Esophagus (tissue), 2 donors: ENCODE data around the gene KDM2A. TPM values are rescaled to one million over a fixed set of nuclear protein-coding genes. Genes with fewer than 3 reads are reported as not detected.

ENCODE experiments used
- H3K27ac ChIP-seq, 2 donors: one replicate each; pipeline ENCODE4 v1.5.1; 2013; ENCODE audit warnings: low read depth in 2 of 2, mild to moderate bottlenecking in 2 of 2, inconsistent platforms in 1 of 2, low read length in 1 of 2, moderate library complexity in 1 of 2
- H3K27me3 ChIP-seq, 2 donors: one replicate each; pipeline ENCODE4 v1.6.1; 2013; ENCODE audit warnings: low read length in 2 of 2, control low read depth in 1 of 2, mild to moderate bottlenecking in 1 of 2; ENCODE audit not compliant: insufficient read depth in 2 of 2, control insufficient read depth in 1 of 2
- H3K36me3 ChIP-seq, 2 donors: one replicate each; pipeline ENCODE4 v1.6.1; 2013; ENCODE audit warnings: low read length in 1 of 2; ENCODE audit not compliant: control insufficient read depth in 2 of 2, insufficient read depth in 2 of 2
- H3K4me1 ChIP-seq, 2 donors: one replicate each; pipeline ENCODE4 v1.6.1; 2013; ENCODE audit warnings: low read length in 1 of 2; ENCODE audit not compliant: control insufficient read depth in 2 of 2, insufficient read depth in 2 of 2
- H3K4me3 ChIP-seq, 2 donors: one replicate each; pipeline ENCODE4 v1.5.1; 2013; ENCODE audit warnings: low read length in 2 of 2, mild to moderate bottlenecking in 2 of 2, low read depth in 1 of 2, moderate library complexity in 1 of 2
- H3K9me3 ChIP-seq, 2 donors: one replicate each; pipeline ENCODE4 v1.6.1; 2013; ENCODE audit warnings: mild to moderate bottlenecking in 2 of 2, low read depth in 1 of 2, low read length in 1 of 2, moderate library complexity in 1 of 2; ENCODE audit not compliant: control insufficient read depth in 2 of 2, insufficient read depth in 1 of 2
- WGBS, 2 donors: extraction: QIAGEN DNeasy Blood & Tissue Kit; methylation state at CpG; one replicate each; pipeline ENCODE4 v1.1.7; 2013; 5-methylcytosine and 5-hydroxymethylcytosine counted together
- polyA plus RNA-seq, 2 donors: library from polyadenylated mRNA; stranded (reverse); fragments of 200-250 nt; gene quantifications; one replicate each; pipeline ENCODE4 v1.2.3, GENCODE V29; 2013
- donor health status: healthy with polysubstance abuse.
- donor health status: Bipolar disorder and iron deficiency.

Gene KDM2A
- polyA plus RNA-seq, 2 donors: 36.8 to 54.9 TPM

DNA sequence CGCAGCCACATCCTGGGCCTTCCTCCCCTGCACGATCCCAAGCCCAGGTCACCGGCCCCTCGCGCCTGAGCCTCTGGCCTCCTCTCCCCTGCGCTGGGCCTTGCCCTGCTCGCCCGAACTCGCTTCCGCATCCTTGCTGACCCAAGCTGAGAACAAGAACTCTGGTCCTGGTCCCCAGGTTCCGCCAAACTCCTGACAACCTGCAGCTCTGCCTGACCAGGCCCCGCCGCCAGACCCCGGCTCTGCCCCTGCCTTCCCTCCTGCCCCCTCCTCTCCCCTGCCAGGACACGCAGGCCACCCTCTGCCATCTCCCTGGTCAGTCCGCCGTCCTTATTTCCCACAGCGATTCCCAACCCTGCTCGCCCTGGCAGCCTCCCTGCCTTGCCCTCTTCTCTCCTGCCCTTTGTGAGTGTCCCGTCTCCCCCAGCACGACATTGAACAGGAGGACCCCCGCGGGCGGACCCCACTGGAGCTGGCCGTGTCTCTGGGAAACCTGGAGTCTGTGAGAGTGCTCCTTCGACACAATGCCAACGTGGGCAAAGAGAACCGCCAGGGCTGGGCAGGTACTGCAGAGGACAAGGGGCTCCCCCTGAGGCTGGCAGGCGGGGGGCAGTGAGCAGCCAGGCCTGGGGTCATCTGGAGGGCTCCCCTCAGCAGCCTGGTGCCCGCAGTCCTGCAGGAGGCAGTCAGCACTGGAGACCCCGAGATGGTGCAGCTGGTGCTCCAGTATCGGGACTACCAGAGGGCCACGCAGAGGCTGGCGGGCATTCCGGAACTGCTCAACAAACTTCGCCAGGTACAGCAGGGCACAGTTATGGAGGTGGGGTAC is 170.8 kb downstream of the KDM2A start:
- Histone ChIP-seq H3K4me1 (peaks cover 15 to 40% of the 10 kb centered on the region in 2 donors), H3K27me3 (no peaks in the 10 kb centered on the region), H3K9me3 (no peaks in the 10 kb centered on the region), H3K4me3 (peak overlapping the region; percentile 65 to 79), H3K27ac (peak overlapping the region; percentile 95 to 97), H3K36me3 (peaks cover 7 to 30% of the 10 kb centered on the region in 2 donors)
- WGBS, 2 donors: 22 to 29% methylated on average over 28 to 36 of the region's 36 CpGs

DNA sequence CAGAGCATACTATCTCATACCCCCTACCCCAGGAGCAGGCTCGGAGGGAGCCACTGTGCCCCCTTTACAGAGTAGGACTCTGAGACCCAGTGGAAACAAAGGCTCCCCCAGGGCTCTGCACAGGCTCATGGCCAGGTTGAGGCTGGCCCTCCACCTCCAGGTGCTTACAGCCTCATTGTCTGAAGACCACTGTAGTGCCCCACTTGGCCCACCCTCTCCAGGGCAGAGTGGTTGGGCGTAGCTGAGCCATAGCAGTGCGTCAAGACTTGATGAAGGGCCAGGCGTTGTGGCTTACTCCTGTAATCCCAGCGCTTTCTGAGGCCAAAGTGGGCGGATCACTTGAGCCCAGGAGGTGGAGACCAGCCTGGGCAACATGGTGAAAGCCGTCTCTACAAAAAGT is 171.7 kb downstream of the KDM2A start:
- WGBS, 2 donors: 45 to 47% methylated on average over 7 of the region's 7 CpGs
- Histone ChIP-seq H3K4me1 (peaks cover 15 to 40% of the 10 kb centered on the region in 2 donors), H3K36me3 (peaks cover 3 to 22% of the 10 kb centered on the region in 2 donors)

DNA sequence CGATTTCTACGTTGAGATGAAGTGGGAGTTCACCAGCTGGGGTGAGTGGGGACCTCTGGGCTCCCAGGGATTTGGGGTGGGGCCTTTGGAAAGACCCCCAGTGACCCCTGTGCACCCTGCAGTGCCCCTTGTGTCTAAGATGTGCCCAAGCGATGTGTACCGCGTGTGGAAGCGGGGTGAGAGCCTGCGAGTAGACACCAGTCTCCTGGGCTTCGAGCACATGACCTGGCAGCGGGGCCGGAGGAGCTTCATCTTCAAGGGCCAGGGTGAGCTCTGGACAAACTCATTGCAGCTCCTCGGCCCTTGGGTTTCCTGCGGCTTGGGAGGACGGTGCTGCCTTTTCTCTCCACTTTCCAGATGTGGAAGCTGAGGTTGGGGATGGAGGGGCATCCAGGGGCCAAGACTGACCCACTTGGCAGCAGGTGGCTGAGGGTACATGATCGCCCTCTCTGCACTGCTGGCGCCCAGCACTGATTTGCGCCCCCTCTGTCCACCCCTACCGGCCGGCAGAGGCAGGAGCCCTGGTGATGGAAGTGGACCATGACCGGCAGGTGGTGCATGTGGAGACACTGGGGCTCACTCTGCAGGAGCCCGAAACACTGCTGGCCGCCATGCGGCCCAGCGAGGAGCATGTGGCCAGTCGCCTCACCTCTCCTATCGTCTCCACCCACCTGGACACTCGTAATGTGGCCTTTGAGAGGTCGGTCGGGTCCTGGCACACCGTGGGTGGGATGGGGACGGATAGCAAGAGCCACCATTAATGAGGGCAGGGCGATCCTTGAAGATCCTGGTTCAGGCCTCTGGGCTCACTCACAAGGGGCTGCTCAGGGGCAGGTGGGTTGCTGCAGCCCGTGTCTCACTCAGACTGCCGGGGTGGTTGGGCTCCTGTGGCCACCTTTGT is 172.7 kb downstream of the KDM2A start:
- Histone ChIP-seq H3K27ac (peak overlapping the region; percentile 38 to 51), H3K4me1 (peaks cover 15 to 37% of the 10 kb centered on the region in 2 donors), H3K36me3 (peaks cover 3 to 14% of the 10 kb centered on the region in 2 donors), H3K9me3 (no peaks in the 10 kb centered on the region), H3K27me3 (no peaks in the 10 kb centered on the region), H3K4me3 (no peak overlapping the region)
- WGBS, 2 donors: 93% methylated on average over 33 of the region's 33 CpGs

More for the DNA sequence above, 171.7 kb downstream of the KDM2A start:
- Histone ChIP-seq H3K27ac (peak overlapping the region; percentile 95 to 97), H3K4me3 (peak overlapping the region; percentile 65 to 79), H3K9me3 (no peaks in the 10 kb centered on the region), H3K27me3 (no peaks in the 10 kb centered on the region)

DNA sequence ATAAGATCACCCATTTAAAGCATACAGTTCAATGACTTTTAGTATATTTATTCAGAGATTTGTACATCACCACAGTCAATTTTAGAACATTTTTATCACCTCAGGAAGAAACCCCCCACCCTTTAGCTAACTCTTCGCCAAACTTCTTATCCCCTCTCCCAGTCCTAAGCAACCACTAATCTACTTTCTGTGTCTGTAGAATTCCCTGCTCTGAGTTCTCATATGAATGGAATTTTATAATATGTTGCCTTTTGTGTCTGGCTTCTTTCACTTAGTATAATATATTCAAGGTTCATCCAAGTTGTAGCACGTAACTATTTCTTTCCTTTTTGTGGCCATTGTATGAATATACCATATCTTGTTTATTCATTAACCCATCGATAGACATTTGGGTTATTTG is 173.6 kb downstream of the KDM2A start:
- peaks cover 3 to 12% of the 10 kb centered on the region in 2 donors for H3K36me3 ChIP-seq
- no peak overlapping the region for H3K4me3 ChIP-seq
- H3K27ac ChIP-seq: peak overlapping the region in 1 of 2 donors; percentile 58
- peaks cover 12 to 30% of the 10 kb centered on the region in 2 donors for H3K4me1 ChIP-seq
- H3K27me3 ChIP-seq: no peaks in the 10 kb centered on the region
- 39 to 52% methylated on average over 3 of the region's 3 CpGs for WGBS, 2 donors
- H3K9me3 ChIP-seq: no peaks in the 10 kb centered on the region

DNA sequence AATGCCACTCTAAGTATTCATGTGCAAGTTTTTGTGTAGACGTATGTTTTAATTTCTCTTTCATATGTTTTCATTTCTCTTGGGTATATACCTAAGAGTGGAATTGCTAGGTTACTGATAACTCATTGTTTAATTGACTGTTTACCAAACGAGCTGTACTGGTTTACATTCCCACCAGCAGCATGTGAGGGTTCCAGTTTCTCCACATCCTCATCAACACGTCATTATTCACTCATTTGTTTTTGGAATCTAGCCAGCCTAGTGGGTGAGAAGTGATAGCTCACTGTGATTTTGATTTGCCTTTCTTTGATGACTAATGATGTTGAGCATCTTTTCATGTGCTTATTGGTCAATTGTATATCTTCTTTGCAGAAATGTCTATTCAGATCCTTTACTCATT is 174.0 kb downstream of the KDM2A start:
- H3K4me3 ChIP-seq: no peak overlapping the region
- H3K4me1 ChIP-seq: peaks cover 11 to 26% of the 10 kb centered on the region in 2 donors
- no peaks in the 10 kb centered on the region for H3K27me3 ChIP-seq
- WGBS, 2 donors: 20 to 33% methylated on average over 3 of the region's 3 CpGs
- H3K27ac ChIP-seq: no peak overlapping the region
- H3K9me3 ChIP-seq: no peaks in the 10 kb centered on the region
- H3K36me3 ChIP-seq: peaks cover 3 to 12% of the 10 kb centered on the region in 2 donors

DNA sequence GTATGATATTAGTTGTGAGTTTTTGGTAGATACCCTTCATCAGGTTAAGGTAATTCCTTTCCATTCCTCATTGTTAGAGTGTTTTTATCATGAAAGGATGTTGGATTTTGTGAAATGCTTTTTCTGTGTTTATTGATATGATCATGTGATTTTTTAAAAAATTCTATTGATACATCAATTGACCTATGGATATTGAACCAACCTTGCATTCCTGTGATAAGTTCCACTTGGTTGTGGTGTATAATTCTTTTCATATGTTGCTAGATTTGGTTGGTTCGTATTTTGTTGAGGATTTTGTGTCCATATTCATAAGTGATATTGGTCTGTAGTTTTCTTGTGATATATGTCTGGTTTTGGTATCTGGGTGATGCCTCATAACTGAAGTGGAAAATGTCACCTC is 176.8 kb downstream of the KDM2A start:
- no peak overlapping the region for H3K27ac ChIP-seq
- H3K4me1 ChIP-seq: peaks cover under 1 to 16% of the 10 kb centered on the region in 2 donors
- H3K9me3 ChIP-seq: no peaks in the 10 kb centered on the region
- H3K36me3 ChIP-seq: peaks cover 16 to 34% of the 10 kb centered on the region in 2 donors
- no peaks in the 10 kb centered on the region for H3K27me3 ChIP-seq
- H3K4me3 ChIP-seq: no peak overlapping the region
- WGBS, 2 donors: 99 to 100% methylated on average over 1 of the region's 1 CpG

DNA sequence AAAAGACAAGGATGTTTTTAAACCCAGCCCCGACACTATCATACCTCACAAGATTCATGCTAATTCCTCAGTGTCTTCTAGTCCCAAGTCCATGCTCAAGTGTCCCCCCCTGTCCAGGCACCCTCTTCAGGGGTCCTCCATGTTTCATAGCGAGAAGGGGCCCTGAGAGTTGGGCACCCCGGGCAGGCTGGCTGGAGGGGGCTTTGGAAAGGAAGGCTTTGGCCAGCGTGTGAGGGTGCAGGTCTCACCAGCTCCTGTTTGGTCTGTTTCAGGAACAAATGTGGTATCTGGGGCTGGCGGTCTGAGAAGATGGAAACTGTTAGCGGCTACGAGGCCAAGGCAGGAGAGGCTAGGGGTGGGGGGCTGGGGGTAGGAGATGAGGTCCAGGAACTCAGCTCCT is 179.7 kb downstream of the KDM2A start:
- H3K4me3 ChIP-seq: no peak overlapping the region
- H3K4me1 ChIP-seq: peaks cover 9 to 15% of the 10 kb centered on the region in 2 donors
- WGBS, 2 donors: 95 to 96% methylated on average over 7 of the region's 7 CpGs
- H3K9me3 ChIP-seq: no peaks in the 10 kb centered on the region
- H3K27me3 ChIP-seq: no peaks in the 10 kb centered on the region
- H3K27ac ChIP-seq: no peak overlapping the region
- peaks cover 15 to 33% of the 10 kb centered on the region in 2 donors for H3K36me3 ChIP-seq

DNA sequence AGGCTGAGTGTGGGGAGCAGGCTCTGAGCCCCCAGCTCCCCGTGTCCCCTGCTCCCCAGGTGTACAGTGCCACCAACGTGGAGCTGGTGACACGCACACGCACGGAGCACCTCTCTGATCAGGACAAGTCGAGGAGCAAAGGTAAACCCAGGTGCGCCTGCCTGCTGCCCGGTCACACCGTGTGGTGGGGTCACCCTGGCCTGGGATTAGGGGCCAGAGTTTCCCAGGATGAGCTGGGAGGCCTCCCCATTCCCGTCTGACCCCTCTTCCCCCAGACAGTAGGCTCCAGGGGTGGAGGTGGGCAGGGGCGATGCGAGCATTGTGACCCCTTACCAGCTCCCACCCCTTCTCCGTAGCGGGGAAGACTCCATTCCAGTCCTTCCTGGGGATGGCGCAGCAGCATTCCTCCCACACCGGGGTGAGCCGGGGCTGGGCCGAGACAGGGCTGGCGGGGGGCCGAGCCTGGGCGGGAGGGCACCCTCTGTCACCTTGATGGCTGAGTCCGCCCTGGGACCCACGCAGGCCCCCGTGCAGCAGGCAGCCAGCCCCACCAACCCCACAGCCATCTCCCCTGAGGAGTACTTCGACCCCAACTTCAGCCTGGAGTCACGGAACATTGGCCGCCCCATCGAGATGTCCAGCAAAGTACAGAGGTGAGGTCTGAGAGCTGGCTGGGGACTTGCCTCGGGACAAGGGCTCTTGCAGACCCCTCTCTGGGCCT is 180.6 kb downstream of the KDM2A start:
- Histone ChIP-seq H3K4me3 (no peak overlapping the region), H3K9me3 (no peaks in the 10 kb centered on the region), H3K4me1 (peaks cover 9 to 21% of the 10 kb centered on the region in 2 donors), H3K36me3 (peaks cover 15 to 33% of the 10 kb centered on the region in 2 donors), H3K27me3 (no peaks in the 10 kb centered on the region), H3K27ac (no peak overlapping the region)
- 90 to 94% methylated on average over 28 to 29 of the region's 29 CpGs for WGBS, 2 donors

DNA sequence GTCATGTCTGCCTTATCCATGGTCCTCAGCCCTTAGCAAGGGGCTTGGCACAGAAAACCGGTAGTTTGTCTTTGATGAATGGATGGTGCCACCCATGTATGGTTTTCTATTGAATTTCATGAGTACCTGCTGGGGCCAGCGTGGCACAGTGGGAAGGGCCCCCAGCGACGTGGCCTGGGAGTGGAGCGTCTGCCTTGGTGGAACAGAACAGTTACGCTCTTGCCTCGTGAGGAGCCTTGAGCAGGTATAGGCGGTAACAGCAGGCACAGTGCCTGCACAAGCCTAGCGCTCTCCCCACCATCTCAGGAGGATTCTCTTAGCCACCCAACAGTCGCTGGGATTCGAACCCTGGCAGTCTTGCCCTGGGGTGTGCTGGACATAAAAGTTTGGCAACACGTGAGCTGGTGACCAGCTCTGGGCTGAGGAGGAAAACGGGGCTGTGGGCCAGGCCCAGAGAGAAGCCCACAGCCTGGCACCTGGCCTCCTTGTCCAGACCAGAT is 181.2 kb downstream of the KDM2A start:
- H3K36me3 ChIP-seq: peaks cover 15 to 33% of the 10 kb centered on the region in 2 donors

More for the DNA sequence above, 181.2 kb downstream of the KDM2A start:
- H3K4me1 ChIP-seq: peaks cover 9 to 24% of the 10 kb centered on the region in 2 donors
- H3K9me3 ChIP-seq: no peaks in the 10 kb centered on the region
- WGBS, 2 donors: 87 to 90% methylated on average over 13 of the region's 13 CpGs
- H3K4me3 ChIP-seq: no peak overlapping the region
- no peak overlapping the region for H3K27ac ChIP-seq
- H3K27me3 ChIP-seq: no peaks in the 10 kb centered on the region
